Kidney (tissue), 14 donors: ENCODE results near the gene CEP170. TPM values are rescaled to one million over a fixed set of nuclear protein-coding genes. Genes with fewer than 3 reads are reported as not detected.

Experiments
- DNase-seq, 5 donors: peaks; one replicate each; pipeline ENCODE4 v3.0.0-alpha.2; 2013 to 2020
- FAIRE-seq: peaks from 2 replicates; lab custom pipeline; 2012; peaks lifted over from hg19 to GRCh38; lab: Jason Lieb, UNC
- H3K27ac ChIP-seq, 2 donors: one replicate each; pipeline ENCODE4 v1.7.0; 2013; ENCODE audit warnings: low read depth in 2 of 2, low read length in 2 of 2, inconsistent platforms in 1 of 2
- H3K27me3 ChIP-seq: one replicate; pipeline ENCODE4 v1.7.1; 2013; ENCODE audit warnings: low read length, inconsistent platforms; ENCODE audit not compliant: control insufficient read depth, insufficient read depth
- H3K36me3 ChIP-seq, 3 donors: one replicate each; pipeline versions ENCODE4 v1.7.0 to v1.7.1; 2013; ENCODE audit warnings: low read length in 3 of 3, control low read depth in 1 of 3, inconsistent platforms in 1 of 3; ENCODE audit not compliant: insufficient read depth in 3 of 3, control insufficient read depth in 2 of 3
- H3K4me1 ChIP-seq, 3 donors: one replicate each; pipeline versions ENCODE4 v1.7.0 to v1.7.1; 2013; ENCODE audit warnings: low read length in 3 of 3, inconsistent platforms in 1 of 3, low read depth in 1 of 3; ENCODE audit not compliant: control insufficient read depth in 2 of 3, insufficient read depth in 2 of 3
- H3K4me3 ChIP-seq, 3 donors: one replicate each; pipeline versions ENCODE4 v1.7.0 to v1.8.1; 2013; ENCODE audit warnings: low read length in 3 of 3, control low read depth in 1 of 3, inconsistent platforms in 1 of 3
- H3K9ac ChIP-seq, 3 donors: one replicate each; pipeline versions ENCODE4 v1.7.0 to v1.7.1; 2013; ENCODE audit warnings: low read length in 3 of 3, control low read depth in 1 of 3, inconsistent platforms in 1 of 3
- H3K9me3 ChIP-seq, 3 donors: one replicate each; pipeline versions ENCODE4 v1.7.0 to v1.7.1; 2013; ENCODE audit warnings: low read length in 3 of 3, control low read depth in 1 of 3, inconsistent platforms in 1 of 3; ENCODE audit not compliant: control insufficient read depth in 2 of 3, insufficient read depth in 1 of 3
- intact Hi-C: fragments of 100-400 bp; cut with DNase I; formaldehyde crosslinking; loops from one replicate; pipeline ENCODE4 v1.11.1; 2022
- polyA plus RNA-seq: library from polyadenylated mRNA; stranded (reverse); fragments of 350-450 nt; fragmentation: Illumina TruSeq; extraction: RNeasy Lipid Tissue Mini Kit (QIAGEN cat#74804); gene quantifications from one replicate; pipeline ENCODE4 v1.2.3, GENCODE V29; 2014; ENCODE audit warnings: low read depth, low replicate concordance; ENCODE audit not compliant: insufficient read depth
- total RNA-seq: library from RNA; stranded (reverse); fragmentation: NEBNext Ultra II Directional; extraction: Animal tissue kit (Norgen Biotek cat#: 25700); gene quantifications from one replicate; pipeline ENCODE4 v1.2.1, GENCODE V29; 2021
- TF ChIP-seq, protein P1 (sequence below): IDR thresholded peaks from 3 replicates; pipeline ENCODE4 v1.5.1; 2012; ENCODE audit warnings: mild to moderate bottlenecking, moderate library complexity, borderline replicate concordance; ENCODE audit not compliant: insufficient read depth; ENCODE audit errors: extremely low read depth
- donor health status: control.
- donor health status: control.
- donor health status: control.
- donor health status: control.
- donor health status: control.
- donor health status: DM: yes; HTN: yes; CAD: no.
- donor health status: Normal renal cell carcinoma (clear cell type).

CEP170 gene
- total and polyA plus RNA-seq, 2 donors from 2014 or later: 6.8 to 43.2 TPM

DNA sequence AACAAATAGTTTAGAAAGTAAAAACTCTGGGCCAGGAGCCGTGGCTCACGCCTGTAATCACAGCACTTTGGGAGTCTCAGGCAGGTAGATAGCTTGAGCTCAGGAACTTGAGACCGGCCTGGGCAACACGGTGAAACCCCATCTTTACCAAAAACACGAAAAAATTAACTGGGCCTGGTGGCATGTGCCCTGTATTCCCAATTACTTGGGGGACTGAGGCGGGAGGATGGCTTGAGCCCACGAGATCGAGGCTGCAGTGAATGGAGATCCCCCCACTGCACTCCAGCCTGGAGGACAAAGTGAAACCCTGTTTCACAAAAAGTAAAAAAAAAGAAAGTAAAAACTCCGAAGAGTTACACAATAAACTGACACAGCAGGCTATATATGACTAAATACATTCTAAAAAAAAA lies 10.6 kb downstream of the CEP170 start:
- no peak for DNase-seq
- Histone ChIP-seq H3K27me3 (no peaks in the 10 kb centered on the region), H3K4me3 (no peak overlapping the region), H3K9ac (no peak overlapping the region), H3K27ac (no peak overlapping the region), H3K36me3 (no peaks in the 10 kb centered on the region), H3K4me1 (no peaks in the 10 kb centered on the region), H3K9me3 (no peaks in the 10 kb centered on the region)
- TF ChIP-seq, protein P1, sequence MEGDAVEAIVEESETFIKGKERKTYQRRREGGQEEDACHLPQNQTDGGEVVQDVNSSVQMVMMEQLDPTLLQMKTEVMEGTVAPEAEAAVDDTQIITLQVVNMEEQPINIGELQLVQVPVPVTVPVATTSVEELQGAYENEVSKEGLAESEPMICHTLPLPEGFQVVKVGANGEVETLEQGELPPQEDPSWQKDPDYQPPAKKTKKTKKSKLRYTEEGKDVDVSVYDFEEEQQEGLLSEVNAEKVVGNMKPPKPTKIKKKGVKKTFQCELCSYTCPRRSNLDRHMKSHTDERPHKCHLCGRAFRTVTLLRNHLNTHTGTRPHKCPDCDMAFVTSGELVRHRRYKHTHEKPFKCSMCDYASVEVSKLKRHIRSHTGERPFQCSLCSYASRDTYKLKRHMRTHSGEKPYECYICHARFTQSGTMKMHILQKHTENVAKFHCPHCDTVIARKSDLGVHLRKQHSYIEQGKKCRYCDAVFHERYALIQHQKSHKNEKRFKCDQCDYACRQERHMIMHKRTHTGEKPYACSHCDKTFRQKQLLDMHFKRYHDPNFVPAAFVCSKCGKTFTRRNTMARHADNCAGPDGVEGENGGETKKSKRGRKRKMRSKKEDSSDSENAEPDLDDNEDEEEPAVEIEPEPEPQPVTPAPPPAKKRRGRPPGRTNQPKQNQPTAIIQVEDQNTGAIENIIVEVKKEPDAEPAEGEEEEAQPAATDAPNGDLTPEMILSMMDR: no peak
- no peak for FAIRE-seq
- intact Hi-C loops: no loop called here

DNA sequence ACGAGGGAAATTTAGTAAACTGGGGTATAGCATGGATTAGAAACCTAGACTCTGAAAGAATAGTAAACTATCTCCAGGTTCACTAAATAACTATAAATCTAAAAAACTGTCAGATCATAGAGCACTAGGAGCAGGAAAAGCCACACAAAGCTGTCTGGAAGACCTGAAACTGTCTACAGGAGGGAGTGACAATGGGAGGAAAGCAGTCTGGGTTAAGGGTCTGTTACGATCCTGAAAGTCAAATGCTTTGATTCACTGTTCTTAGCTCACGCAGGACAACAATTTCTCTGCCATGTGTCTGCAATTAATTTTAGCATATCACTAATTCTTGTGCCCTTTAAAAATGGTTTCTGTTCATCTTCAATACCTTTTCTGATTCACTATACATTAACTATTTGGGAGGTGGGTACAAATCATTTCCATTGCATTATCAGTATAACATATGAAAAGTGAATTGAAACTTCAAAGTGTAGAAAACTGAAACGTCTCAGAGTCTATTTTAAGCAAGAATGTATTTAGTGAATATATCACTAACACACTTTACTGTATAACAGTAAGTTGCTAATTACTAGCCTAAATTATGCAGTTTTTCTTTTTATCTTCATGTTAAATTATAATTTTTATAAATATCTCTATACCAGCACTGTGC lies 18.4 kb downstream of the CEP170 start:
- Histone ChIP-seq H3K27me3 (no peaks in the 10 kb centered on the region), H3K27ac (no peak overlapping the region), H3K9me3 (peaks cover 0 to 3% (median 0%) of the 10 kb centered on the region in 3 donors), H3K4me3 (no peak overlapping the region), H3K9ac (no peak overlapping the region), H3K4me1 (no peaks in the 10 kb centered on the region), H3K36me3 (peaks cover 0 to 2% (median 0%) of the 10 kb centered on the region in 3 donors)
- intact Hi-C loops: no loop called here
- no peak for FAIRE-seq
- DNase-seq: no peak
- TF ChIP-seq, protein P1: no peak

DNA sequence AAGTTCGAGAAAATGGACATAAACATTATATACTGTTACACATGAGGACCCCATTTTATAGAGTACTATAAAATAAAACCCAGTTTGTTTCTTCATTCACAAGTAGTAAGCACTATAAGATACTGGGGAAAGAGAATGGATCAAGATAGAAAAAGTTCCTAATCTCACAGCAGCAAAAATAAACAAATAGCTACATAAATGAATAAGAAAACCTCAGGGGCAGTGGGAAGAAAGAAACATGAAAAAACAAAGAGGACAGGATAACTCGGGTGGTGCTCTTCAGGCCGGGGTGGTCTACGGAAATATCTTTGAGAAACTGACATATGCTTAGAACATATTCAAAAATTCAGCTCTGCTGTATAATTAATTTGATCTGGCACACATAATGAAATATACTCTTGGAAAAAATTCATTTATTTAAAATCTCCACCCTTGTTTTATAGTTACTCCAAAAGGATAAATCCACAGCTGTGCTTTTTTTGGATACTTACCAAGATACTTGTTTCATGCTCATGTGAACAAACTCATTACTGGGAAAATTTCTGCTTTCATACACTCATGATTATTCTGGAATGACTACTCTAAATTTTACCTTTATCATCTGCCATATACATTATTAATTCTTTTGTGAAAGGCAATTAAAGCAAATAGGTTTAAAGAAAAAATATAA lies 20.0 kb downstream of the CEP170 start:
- FAIRE-seq (no peak), DNase-seq (peak in 1 of 5 donors; percentile 62)
- no peak overlapping the region for H3K9ac ChIP-seq
- peaks cover 0 to 2% (median 0%) of the 10 kb centered on the region in 3 donors for H3K36me3 ChIP-seq
- H3K9me3 ChIP-seq: peaks cover 0 to 15% (median 0%) of the 10 kb centered on the region in 3 donors
- H3K4me1 ChIP-seq: no peaks in the 10 kb centered on the region
- TF ChIP-seq, protein P1: no peak
- H3K4me3 ChIP-seq: no peak overlapping the region
- no peaks in the 10 kb centered on the region for H3K27me3 ChIP-seq
- H3K27ac ChIP-seq: no peak overlapping the region
- intact Hi-C loops: no loop called here
